Right lobe of liver (tissue), 6 donors: Measurements from ENCODE around the gene SLCO3A1. TPM values are rescaled to one million over a fixed set of nuclear protein-coding genes. Genes with fewer than 3 reads are reported as not detected.

ENCODE experiments used
- ATAC-seq, 4 donors: fragments of 200-7000 bp; cut with Tn5 transposase; one replicate each; pipeline ENCODE4 v1.9.1; 2020; ENCODE audit warnings: mild to moderate bottlenecking in 4 of 4, moderate library complexity in 4 of 4
- DNase-seq, 3 donors: peaks; one replicate each; pipeline ENCODE4 v3.0.0-alpha.2; 2020
- H3K27ac ChIP-seq, 3 donors: fragments of 200-600 bp; one replicate each; pipeline ENCODE4 v1.8.0; 2022
- H3K27me3 ChIP-seq, 2 donors: fragments of 200-600 bp; one replicate each; pipeline ENCODE4 v1.8.0; 2022
- H3K36me3 ChIP-seq, 4 donors: fragments of 200-600 bp; sonication (generic) in 1 of 4; one replicate each; pipeline versions ENCODE4 v1.5.1 to v1.8.0; 2017 to 2022; ENCODE audit warnings: control low read depth in 1 of 4
- H3K4me1 ChIP-seq, 4 donors: fragments of 200-600 bp; sonication (generic) in 1 of 4; one replicate each; pipeline versions ENCODE4 v1.5.1 to v1.8.0; 2017 to 2022; ENCODE audit warnings: control low read depth in 1 of 4
- H3K4me3 ChIP-seq, 3 donors: fragments of 200-600 bp; one replicate each; pipeline ENCODE4 v1.8.0; 2022
- H3K9me3 ChIP-seq, 4 donors: fragments of 200-600 bp; sonication (generic) in 1 of 4; one replicate each; pipeline versions ENCODE4 v1.5.1 to v1.8.0; 2017 to 2022; ENCODE audit warnings: control low read depth in 1 of 4
- CTCF ChIP-seq, 4 donors: fragments of 200-600 bp in 3 of 4; fragments of 450-650 bp in 1 of 4; IDR thresholded peaks; one replicate each; pipeline versions ENCODE4 v1.5.1 to v1.8.0; 2016 to 2022; ENCODE audit warnings: antibody characterized with exemption in 4 of 4, mild to moderate bottlenecking in 2 of 4
- POLR2A ChIP-seq: fragments of 450-650 bp; IDR thresholded peaks from one replicate; pipeline ENCODE4 v1.6.1; 2017; ENCODE audit warnings: antibody characterized with exemption, mild to moderate bottlenecking
- WGBS: methylation state at CpG from one replicate; pipeline ENCODE4 v1.1.6; 2018; ENCODE audit warnings: low coverage, low lambda C conversion rate; ENCODE audit not compliant: insufficient coverage; ENCODE audit errors: missing lambda C conversion rate; 5-methylcytosine and 5-hydroxymethylcytosine counted together
- intact Hi-C, 2 donors: fragments of 100-400 bp; cut with DNase I; formaldehyde crosslinking; loops; one replicate each; pipeline versions ENCODE4 v1.11.2 to v1.14.1; 2022
- total RNA-seq, 6 experiments: library from RNA; depleted of rRNA in 2 of 6; stranded (reverse); fragments of >200 nt in 2 of 6; fragmentation: NEBNext Ultra II Directional in 3 of 6; extraction: Animal tissue kit (Norgen Biotek cat#: 25700) in 3 of 6; gene quantifications; one replicate each; pipeline versions ENCODE4 v1.1.0 to v1.2.4, GENCODE V29; 2016 to 2023
- donor health status: DM: no; HTN: yes; CAD: no.
- donor health status: DM: no; HTN: no; CAD: no.
- donor health status: DM: no; HTN: no; CAD: no.
- donor health status: DM: no; HTN: yes; CAD: no.
- donor health status: DM: no; HTN: yes; CAD: no.

Gene SLCO3A1
- total RNA-seq, 6 experiments from 2014 or later, result 2.4 to 7.7 (median 3.7) TPM

GRCh38 chr15:92151168-92151567, 297.7 kb downstream of the SLCO3A1 start:
- no peaks in the 10 kb centered on the region for H3K4me1 ChIP-seq
- H3K36me3 ChIP-seq, result peaks cover 0 to 2% (median 0%) of the 10 kb centered on the region in 4 donors
- no peak for DNase-seq
- 87% methylated on average over 8 of the region's 8 CpGs for WGBS
- no peak for ATAC-seq
- TF ChIP-seq POLR2A (no peak), CTCF (IDR thresholded peaks at IDR 0.05) (no peak)
- H3K27ac ChIP-seq, result no peak overlapping the region
- no peaks in the 10 kb centered on the region for H3K9me3 ChIP-seq
- intact Hi-C loops, result no loop called here
- H3K27me3 ChIP-seq, result no peaks in the 10 kb centered on the region
- no peak overlapping the region for H3K4me3 ChIP-seq

- Histone ChIP-seq H3K36me3 (peaks cover 0 to 2% (median 0%) of the 10 kb centered on the region in 4 donors), H3K4me3 (no peak overlapping the region), H3K27me3 (no peaks in the 10 kb centered on the region), H3K9me3 (no peaks in the 10 kb centered on the region), H3K27ac (no peak overlapping the region), H3K4me1 (no peaks in the 10 kb centered on the region)
- intact Hi-C loops, result no loop called here
- TF ChIP-seq CTCF (IDR thresholded peaks at IDR 0.05) (no peak), POLR2A (no peak)
- DNase-seq (no peak), ATAC-seq (no peak)
- 66% methylated on average over 3 of the region's 3 CpGs for WGBS
Measured at GRCh38 chr15:92151741-92152140, 298.2 kb downstream of the SLCO3A1 start.

- H3K36me3 ChIP-seq, result peaks cover 0 to 2% (median 0%) of the 10 kb centered on the region in 4 donors
- intact Hi-C loops, result no loop called here
Measured at GRCh38 chr15:92152983-92153382, 299.5 kb downstream of the SLCO3A1 start.

GRCh38 chr15:92153620-92154019, 300.1 kb downstream of the SLCO3A1 start:
- WGBS, result 89% methylated on average over 3 of the region's 3 CpGs
- Histone ChIP-seq H3K9me3 (no peaks in the 10 kb centered on the region), H3K27ac (no peak overlapping the region), H3K36me3 (no peaks in the 10 kb centered on the region), H3K4me3 (no peak overlapping the region), H3K27me3 (no peaks in the 10 kb centered on the region), H3K4me1 (no peaks in the 10 kb centered on the region)
- intact Hi-C loops, result no loop called here
- DNase-seq (no peak), ATAC-seq (no peak)
- no peak for TF ChIP-seq CTCF (IDR thresholded peaks at IDR 0.05)
- no peak for TF ChIP-seq POLR2A

More at GRCh38 chr15:92152983-92153382, 299.5 kb downstream of the SLCO3A1 start:
- ATAC-seq (no peak), DNase-seq (no peak)
- H3K27me3 ChIP-seq, result no peaks in the 10 kb centered on the region
- no peak overlapping the region for H3K27ac ChIP-seq
- H3K9me3 ChIP-seq, result no peaks in the 10 kb centered on the region
- H3K4me1 ChIP-seq, result no peaks in the 10 kb centered on the region
- 83% methylated on average over 1 of the region's 1 CpG for WGBS
- H3K4me3 ChIP-seq, result no peak overlapping the region
- no peak for TF ChIP-seq CTCF (IDR thresholded peaks at IDR 0.05)
- no peak for TF ChIP-seq POLR2A

GRCh38 chr15:92155934-92156333, 302.4 kb downstream of the SLCO3A1 start:
- DNase-seq, result no peak
- Histone ChIP-seq H3K9me3 (no peaks in the 10 kb centered on the region), H3K27ac (no peak overlapping the region), H3K36me3 (no peaks in the 10 kb centered on the region), H3K27me3 (no peaks in the 10 kb centered on the region), H3K4me1 (no peaks in the 10 kb centered on the region), H3K4me3 (no peak overlapping the region)
- TF ChIP-seq CTCF (IDR thresholded peaks at IDR 0.05), result no peak
- no peak for TF ChIP-seq POLR2A
- no peak for ATAC-seq
- intact Hi-C loops, result no loop called here
- WGBS, result 89% methylated on average over 8 of the region's 9 CpGs
